GM12872 (cell line): ENCODE results near the gene CFAP52.

Source experiments
- CTCF ChIP-seq: IDR thresholded peaks from 3 replicates; pipeline ENCODE4 v1.5.1; 2011; ENCODE audit warnings: low read depth, mild to moderate bottlenecking, low read length, moderate library complexity; ENCODE audit not compliant: insufficient read depth

CFAP52 gene

GRCh38 chr17:9672266-9672665, 95.8 kb downstream of the CFAP52 start:
- TF ChIP-seq CTCF: no peak

GRCh38 chr17:9672691-9673090, 96.2 kb downstream of the CFAP52 start:
- no peak for TF ChIP-seq CTCF

- TF ChIP-seq CTCF: no peak
These were observed 99.6 kb downstream of the CFAP52 start for GRCh38 chr17:9676084-9676483.

- no peak for TF ChIP-seq CTCF
These were observed 100.4 kb downstream of the CFAP52 start for GRCh38 chr17:9676820-9677310.

- no peak for TF ChIP-seq CTCF
These were observed 101.0 kb downstream of the CFAP52 start for GRCh38 chr17:9677411-9677810.

- no peak for TF ChIP-seq CTCF
These were observed 101.5 kb downstream of the CFAP52 start for GRCh38 chr17:9677896-9678295.

GRCh38 chr17:9684955-9685621, 108.6 kb downstream of the CFAP52 start:
- no peak for TF ChIP-seq CTCF
